Esophagus squamous epithelium (tissue), 4 donors: ENCODE data around the gene ZSCAN31.

Experiments used
- POLR2A ChIP-seq, 4 donors: fragments of 450-650 bp; IDR thresholded peaks; one replicate each; pipeline ENCODE4 v1.6.1; 2017; ENCODE audit warnings: antibody characterized with exemption in 4 of 4, mild to moderate bottlenecking in 4 of 4, moderate library complexity in 3 of 4
- TF ChIP-seq, protein P1 (sequence below), 6 experiments: fragments of 450-650 bp in 4 of 6; fragments of 200-600 bp in 2 of 6; sonication (generic) in 2 of 6; IDR thresholded peaks; one replicate each; pipeline ENCODE4 v1.5.1; 2016 to 2019; ENCODE audit warnings: antibody characterized with exemption in 6 of 6, mild to moderate bottlenecking in 4 of 6, moderate library complexity in 4 of 6

DNA sequence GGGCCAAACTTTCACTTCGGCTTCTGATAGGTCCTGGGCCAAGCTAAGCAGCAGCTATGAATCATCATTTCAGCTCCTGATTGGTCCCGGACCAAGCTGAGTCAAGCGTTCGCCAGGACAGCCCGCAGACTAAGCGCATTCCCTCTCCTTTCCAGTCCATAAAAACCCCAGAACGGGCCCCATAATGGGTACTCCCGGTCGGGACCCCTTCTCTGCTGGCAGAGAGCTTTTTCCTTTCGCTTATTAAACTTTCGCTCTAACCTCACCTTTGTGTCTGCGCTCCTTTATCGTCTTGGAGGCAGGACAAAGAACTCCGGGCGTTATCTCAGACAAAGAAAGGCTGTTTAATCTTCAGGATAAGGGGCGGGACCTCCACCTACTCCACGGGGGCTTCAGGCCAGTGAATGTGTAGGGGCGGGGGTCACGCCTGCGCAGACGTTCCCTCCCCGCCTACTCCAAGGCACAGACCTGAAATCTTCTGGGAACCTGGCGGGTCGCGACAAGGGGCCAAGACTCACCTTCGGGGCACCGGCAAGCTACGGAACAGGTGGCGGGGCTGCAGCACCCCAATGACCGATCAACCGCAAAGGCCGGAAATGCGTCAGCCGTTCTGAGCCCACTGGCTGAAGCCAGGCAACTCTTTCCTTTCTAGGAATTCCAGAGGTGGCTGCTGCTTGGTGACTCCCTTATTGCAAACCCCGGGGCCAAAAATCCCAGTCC lies at the start of gene ZSCAN31:
- TF ChIP-seq, protein P1, sequence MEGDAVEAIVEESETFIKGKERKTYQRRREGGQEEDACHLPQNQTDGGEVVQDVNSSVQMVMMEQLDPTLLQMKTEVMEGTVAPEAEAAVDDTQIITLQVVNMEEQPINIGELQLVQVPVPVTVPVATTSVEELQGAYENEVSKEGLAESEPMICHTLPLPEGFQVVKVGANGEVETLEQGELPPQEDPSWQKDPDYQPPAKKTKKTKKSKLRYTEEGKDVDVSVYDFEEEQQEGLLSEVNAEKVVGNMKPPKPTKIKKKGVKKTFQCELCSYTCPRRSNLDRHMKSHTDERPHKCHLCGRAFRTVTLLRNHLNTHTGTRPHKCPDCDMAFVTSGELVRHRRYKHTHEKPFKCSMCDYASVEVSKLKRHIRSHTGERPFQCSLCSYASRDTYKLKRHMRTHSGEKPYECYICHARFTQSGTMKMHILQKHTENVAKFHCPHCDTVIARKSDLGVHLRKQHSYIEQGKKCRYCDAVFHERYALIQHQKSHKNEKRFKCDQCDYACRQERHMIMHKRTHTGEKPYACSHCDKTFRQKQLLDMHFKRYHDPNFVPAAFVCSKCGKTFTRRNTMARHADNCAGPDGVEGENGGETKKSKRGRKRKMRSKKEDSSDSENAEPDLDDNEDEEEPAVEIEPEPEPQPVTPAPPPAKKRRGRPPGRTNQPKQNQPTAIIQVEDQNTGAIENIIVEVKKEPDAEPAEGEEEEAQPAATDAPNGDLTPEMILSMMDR (IDR thresholded peaks at IDR 0.05): peak in 1 of 6 experiments; percentile 14
- TF ChIP-seq POLR2A (IDR thresholded peaks at IDR 0.05): peak in 2 of 4 donors; percentile 82 to 86
